GM19455 (cell line): ENCODE results near the gene ZNF550.
"Not testable (repeated sequence)": the region's sequence is repeated elsewhere in the genome, so short reads cannot be mapped to it uniquely, and the experiment has no call there.

Experiments
- ATAC-seq: cut with Tn5 transposase; IDR thresholded peaks from one replicate; pipeline ENCODE4 v1.9.1; 2021; ENCODE audit not compliant: unreplicated experiment

The ZNF550 gene

GRCh38 chr19:57537953-57538547, 21.6 kb downstream of the ZNF550 start:
- no peak for ATAC-seq

GRCh38 chr19:57527136-57527881, 32.4 kb downstream of the ZNF550 start, which contains the start of gene ZNF549:
Gene ZNF549, plus strand, starts transcription at chr19:57527356. Its CDS starts 218 bp downstream, at chr19:57527574.
- ATAC-seq, result peak; percentile 96

DNA sequence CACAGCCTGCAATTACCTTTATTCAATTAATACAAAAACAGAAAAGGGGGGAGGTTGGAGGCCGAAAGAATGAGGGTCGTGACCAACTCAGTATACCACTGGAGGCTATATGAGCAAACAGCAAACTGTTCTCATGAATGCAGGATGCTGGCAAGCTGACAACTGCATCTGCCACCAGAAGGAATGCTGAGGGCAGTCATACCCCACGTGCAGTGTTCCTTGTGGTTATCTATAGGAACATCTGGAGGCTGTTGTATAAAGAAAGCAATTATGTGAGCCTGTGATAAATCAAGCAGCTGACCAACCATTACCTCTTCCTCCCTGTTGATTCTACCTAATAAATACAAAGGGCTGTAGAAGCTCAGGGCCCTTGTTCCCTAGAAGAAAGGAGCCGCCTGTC, 41.6 kb downstream of the ZNF550 start:
- not testable (repeated sequence) for ATAC-seq

DNA sequence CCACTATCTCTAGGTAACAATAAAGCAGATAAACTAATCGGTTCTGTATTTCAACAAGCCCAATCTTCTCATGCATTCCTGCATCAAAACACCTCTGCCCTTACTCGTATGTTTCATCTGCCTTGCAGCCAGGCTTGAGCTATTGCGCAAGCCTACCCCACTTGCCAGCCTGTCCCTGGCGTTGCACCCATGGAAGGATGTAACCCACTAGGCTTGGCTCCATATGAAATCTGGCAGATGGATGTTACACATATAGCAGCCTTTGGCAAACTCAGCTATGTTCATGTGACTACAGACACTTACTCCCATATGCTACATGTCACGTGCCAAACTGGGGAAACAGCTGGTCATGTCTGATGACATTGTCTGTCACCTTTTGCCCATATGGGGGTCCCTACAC, 44.4 kb downstream of the ZNF550 start:
- ATAC-seq, result no peak

DNA sequence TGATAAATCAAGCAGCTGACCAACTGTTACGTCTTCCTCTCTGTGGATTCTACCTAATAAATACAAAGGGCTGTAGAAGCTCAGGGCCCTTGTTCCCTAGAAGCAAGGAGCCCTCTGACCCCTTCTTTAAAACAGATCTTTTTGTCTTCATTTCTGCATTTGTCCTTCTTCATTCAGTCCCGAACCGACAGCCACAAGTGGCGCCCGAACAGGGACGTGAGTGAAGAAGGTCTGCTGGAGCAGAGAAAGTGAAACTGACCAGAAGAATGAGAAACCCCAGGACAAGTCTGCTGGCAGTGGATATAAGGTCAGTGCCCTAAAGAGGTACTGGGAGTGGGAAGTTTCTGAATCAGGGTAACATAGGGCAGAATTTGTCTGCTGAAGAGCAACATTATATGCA, 46.8 kb downstream of the ZNF550 start:
- no peak for ATAC-seq

DNA sequence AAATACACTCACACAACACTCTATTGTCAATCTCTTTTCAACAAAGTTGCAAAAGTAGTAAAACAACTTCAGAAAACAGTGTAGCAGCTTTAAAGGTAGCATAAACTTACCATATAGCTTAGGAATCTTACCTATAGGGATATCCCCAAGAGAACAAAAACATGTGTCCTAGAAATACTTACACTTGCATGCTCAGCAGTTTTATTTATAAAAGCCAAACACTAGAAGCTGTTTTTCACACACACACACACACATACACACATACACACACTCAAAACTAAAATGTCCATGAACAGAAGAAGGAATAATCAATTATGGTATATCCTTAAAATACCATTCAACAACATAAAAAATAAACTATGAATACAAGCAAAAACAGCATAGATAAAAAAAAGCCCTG, 48.2 kb downstream of the ZNF550 start:
- no peak for ATAC-seq

DNA sequence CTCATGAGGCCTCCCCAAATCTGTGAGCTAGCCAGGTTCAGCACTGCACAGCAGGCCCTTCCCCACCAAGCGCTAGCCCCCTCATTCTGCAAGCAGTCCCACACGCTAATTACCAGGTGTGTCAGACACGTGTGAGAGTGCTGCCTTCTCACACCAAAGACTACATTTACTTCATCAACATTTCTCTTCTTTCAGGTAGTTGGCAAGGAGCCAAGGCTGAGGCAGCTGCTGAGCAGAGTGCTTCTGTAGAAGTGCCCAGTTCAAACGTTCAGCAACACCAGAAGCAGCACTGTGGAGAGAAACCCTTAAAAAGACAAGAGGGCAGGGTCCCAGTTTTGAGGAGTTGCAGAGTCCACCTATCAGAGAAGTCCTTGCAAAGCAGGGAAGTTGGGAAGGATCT, 53.5 kb downstream of the ZNF550 start:
- no peak for ATAC-seq

DNA sequence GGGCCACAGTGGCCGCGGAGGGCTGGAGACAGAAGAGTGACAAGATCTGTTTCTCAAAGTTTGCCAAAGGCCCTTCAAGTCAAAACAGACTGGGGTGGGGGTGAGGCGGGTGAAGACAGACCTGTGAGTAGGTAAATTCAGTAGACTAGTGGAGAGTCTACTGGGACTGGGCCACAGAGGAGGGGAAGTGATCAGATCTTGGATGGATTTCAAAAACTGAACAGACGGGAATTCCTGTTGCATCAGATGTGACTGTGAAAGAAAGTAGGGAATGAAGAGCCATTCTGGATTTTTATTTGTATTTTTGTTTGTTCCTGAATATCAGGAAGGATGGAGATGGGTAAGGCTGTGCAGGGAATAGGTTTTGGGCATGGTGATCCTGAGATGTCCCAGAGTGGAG, 59.3 kb downstream of the ZNF550 start:
- ATAC-seq, result not testable (repeated sequence)

GRCh38 chr19:57499680-57500395, 59.8 kb downstream of the ZNF550 start, which contains the start of gene ZNF773:
Gene ZNF773, plus strand, starts transcription at chr19:57499938. Its CDS starts 143 bp downstream, at chr19:57500081.
- peak; percentile 97 for ATAC-seq

DNA sequence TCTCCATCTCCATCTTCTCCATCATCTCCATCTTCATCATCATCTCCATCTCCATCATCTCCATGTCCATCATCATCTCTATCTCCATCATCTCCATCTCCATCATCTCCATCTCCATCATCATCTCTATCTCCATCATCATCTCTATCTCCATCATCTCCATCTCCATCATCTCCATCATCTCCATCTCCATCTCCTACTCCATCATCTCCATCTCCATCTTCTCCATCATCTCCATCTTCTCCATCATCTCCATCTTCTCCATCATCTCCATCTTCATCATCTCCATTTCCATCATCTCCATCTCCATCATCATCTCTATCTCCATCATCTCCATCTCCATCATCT, 60.4 kb downstream of the ZNF550 start:
- ATAC-seq, result not testable (repeated sequence)

GRCh38 chr19:57488299-57488644, 71.4 kb downstream of the ZNF550 start:
- not testable (repeated sequence) for ATAC-seq

DNA sequence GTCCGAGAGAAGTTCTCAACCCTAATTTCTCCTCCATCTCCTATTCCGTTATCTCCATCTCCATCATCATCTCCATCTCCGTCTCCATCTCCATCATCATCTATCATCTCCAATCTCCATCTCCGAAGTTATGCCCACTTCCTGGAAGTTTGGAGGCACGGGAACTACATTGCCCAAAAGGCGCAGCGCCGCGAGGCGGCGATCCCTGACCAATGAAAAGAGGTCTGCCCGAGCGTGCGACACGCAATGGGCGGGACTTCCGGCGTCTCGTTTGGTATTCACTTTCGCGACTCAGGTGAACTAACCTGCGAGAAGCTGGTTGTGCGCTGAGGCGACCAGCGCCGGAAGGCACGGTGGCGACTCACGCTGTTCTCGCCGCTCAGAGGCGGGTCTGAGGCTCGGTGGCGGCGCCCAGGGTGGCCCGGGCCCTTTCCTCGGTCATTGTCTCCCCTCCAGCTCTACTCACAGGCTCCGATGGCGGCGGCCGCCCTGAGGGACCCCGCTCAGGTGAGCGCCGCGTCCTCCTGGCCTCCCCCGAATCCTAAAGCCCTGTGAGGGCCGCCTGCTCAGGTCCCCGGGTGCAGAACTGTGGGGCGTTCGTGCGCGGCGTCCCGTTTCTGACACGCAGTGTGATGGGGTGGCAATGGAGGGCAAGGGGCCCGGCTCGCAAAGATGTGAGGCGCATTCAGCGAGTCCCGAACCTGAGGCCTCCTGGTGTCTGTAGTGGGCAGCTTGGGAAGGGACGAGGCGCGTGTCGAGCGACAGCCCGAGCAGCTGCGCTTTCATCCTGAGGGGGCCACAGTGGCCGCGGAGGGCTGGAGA, 72.0 kb downstream of the ZNF550 start, which contains the start of gene ZNF419:
Gene ZNF419, plus strand, starts transcription at position 274 of the 822 bp plus-strand sequence. Its CDS starts 201 bp downstream, at position 475.
- peak; percentile 97 for ATAC-seq
